ENCODE data around the gene GASK1A. TPM values are rescaled to one million over a fixed set of nuclear protein-coding genes. Genes with fewer than 3 reads are reported as not detected.
"Not testable (repeated sequence)": the region's sequence is repeated elsewhere in the genome, so short reads cannot be mapped to it uniquely, and the experiment has no call there.

The GASK1A gene
- total RNA-seq, 1 donor from 2014 or later, result 0.59 TPM

- ATAC-seq, result no peak
- no peak for DNase-seq
- intact Hi-C loops (cut with micrococcal nuclease), result no loop called here
Observed at GRCh38 chr3:43048470-43048869, 69.4 kb downstream of the GASK1A start.

- DNase-seq (no peak), ATAC-seq (no peak)
- intact Hi-C loops (cut with micrococcal nuclease), result no loop called here
Observed at GRCh38 chr3:43053291-43053690, 74.2 kb downstream of the GASK1A start.

- DNase-seq, result no peak
- intact Hi-C loops (cut with micrococcal nuclease), result no loop called here
Observed at GRCh38 chr3:43054754-43055153, 75.6 kb downstream of the GASK1A start.

GRCh38 chr3:43055393-43055792 is 76.3 kb downstream of the GASK1A start:
- intact Hi-C loops (cut with micrococcal nuclease), result no loop called here
- ATAC-seq, result no peak
- no peak for DNase-seq

More at GRCh38 chr3:43054754-43055153, 75.6 kb downstream of the GASK1A start:
- ATAC-seq, result no peak

- ATAC-seq, result no peak
- DNase-seq, result no peak
- intact Hi-C loops (cut with micrococcal nuclease), result no loop called here
Observed at GRCh38 chr3:43055806-43056770, 77.0 kb downstream of the GASK1A start.

GRCh38 chr3:43059456-43059855 is 80.3 kb downstream of the GASK1A start:
- DNase-seq, result no peak
- intact Hi-C loops (cut with micrococcal nuclease), result no loop called here
- ATAC-seq, result no peak

- intact Hi-C loops (cut with micrococcal nuclease), result no loop called here
- peak; percentile 36 for ATAC-seq
- DNase-seq, result no peak
Observed at GRCh38 chr3:43061101-43061895, 82.2 kb downstream of the GASK1A start.

GRCh38 chr3:43062040-43062563 is 83.0 kb downstream of the GASK1A start:
- no peak for ATAC-seq
- DNase-seq, result no peak
- intact Hi-C loops (cut with micrococcal nuclease), result no loop called here

GRCh38 chr3:43062564-43063040 is 83.5 kb downstream of the GASK1A start:
- ATAC-seq (peak; percentile 60), DNase-seq (no peak)
- intact Hi-C loops (cut with micrococcal nuclease), result no loop called here

GRCh38 chr3:43063114-43063513 is 84.0 kb downstream of the GASK1A start:
- ATAC-seq (no peak), DNase-seq (no peak)
- intact Hi-C loops (cut with micrococcal nuclease), result no loop called here

- DNase-seq; ATAC-seq; intact Hi-C loops (cut with micrococcal nuclease): not testable (repeated sequence)
Observed at GRCh38 chr3:43070670-43071069, 91.6 kb downstream of the GASK1A start.

- DNase-seq, result no peak
- intact Hi-C loops (cut with micrococcal nuclease), result no loop called here
- ATAC-seq, result no peak
Observed at GRCh38 chr3:43071313-43071893, 92.3 kb downstream of the GASK1A start.

- intact Hi-C loops (cut with micrococcal nuclease), result no loop called here
- ATAC-seq (no peak), DNase-seq (no peak)
Observed at GRCh38 chr3:43072361-43072760, 93.2 kb downstream of the GASK1A start.

GRCh38 chr3:43073116-43073835 is 94.2 kb downstream of the GASK1A start:
- ATAC-seq, result no peak
- no peak for DNase-seq
- intact Hi-C loops (cut with micrococcal nuclease), result no loop called here

GRCh38 chr3:43073836-43074220 is 94.7 kb downstream of the GASK1A start:
- DNase-seq (no peak), ATAC-seq (no peak)
- intact Hi-C loops (cut with micrococcal nuclease), result no loop called here

GRCh38 chr3:43074482-43074881 is 95.4 kb downstream of the GASK1A start:
- ATAC-seq (no peak), DNase-seq (no peak)
- intact Hi-C loops (cut with micrococcal nuclease), result no loop called here

- DNase-seq (no peak), ATAC-seq (no peak)
- intact Hi-C loops (cut with micrococcal nuclease), result no loop called here
Observed at GRCh38 chr3:43074901-43075689, 96.0 kb downstream of the GASK1A start.
